ENCODE data around the gene C3. TPM values are rescaled to one million over a fixed set of nuclear protein-coding genes. Genes with fewer than 3 reads are reported as not detected.

The C3 gene
- total RNA-seq, 2 donors from 2014 or later = 320 to 382 TPM

DNA sequence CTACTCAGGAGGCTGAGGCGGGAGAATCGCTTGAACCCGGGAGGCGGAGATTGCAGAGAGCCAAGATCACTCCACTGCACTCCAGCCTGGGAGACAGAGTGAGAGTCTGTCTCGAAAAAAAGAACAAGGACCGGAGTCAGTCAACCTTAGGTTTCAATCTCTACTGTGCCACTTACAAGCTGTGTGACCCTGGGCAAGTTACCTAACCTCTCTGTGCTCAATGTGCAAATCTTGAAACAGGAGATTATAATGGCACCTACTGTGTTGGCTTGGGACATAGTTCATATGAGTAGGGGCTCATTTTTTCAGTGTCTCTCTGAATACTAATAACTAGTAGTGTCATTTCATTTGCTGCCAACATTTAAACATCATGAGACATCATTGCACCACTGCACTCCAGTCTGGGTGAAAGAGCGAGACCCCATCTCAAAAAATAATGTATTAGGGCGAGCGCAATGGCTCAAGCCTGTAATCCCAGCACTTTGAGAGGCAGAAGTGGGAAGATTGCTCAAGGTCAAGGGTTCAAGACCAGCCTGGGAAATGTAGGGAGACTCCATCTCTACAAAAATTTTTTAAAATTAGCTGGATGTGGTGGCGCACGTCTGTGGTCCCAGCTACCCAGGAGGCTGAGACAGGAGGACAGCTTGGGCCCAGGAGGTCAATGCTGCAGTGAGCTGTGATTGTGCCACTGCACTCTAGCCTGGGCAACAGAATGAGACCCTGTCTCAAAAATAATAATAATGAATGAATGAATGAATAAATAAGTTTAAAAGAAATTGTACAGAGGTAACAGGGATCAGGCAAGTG lies 5.5 kb downstream of the C3 start:
- peaks cover 26% of the 10 kb centered on the region for H3K4me1 ChIP-seq
- ATAC-seq = no peak
- no peak for DNase-seq
- WGBS, 2 donors = 84 to 88% methylated on average over 11 of the region's 11 CpGs
- peaks cover 5 to 10% of the 10 kb centered on the region in 2 donors for H3K36me3 ChIP-seq (replicated peaks in 1 of 2; ENCODE audit: insufficient read depth in 1 of 2, low read depth in 2 of 2)
- no peak overlapping the region for H3K27ac ChIP-seq
- H3K4me3 ChIP-seq = no peak overlapping the region
- H3K27me3 ChIP-seq = no peaks in the 10 kb centered on the region
- intact Hi-C loops (cut with DNase I) = no loop called here
- no peak for TF ChIP-seq POLR2A (IDR thresholded peaks at IDR 0.05)
- TF ChIP-seq, protein P1, sequence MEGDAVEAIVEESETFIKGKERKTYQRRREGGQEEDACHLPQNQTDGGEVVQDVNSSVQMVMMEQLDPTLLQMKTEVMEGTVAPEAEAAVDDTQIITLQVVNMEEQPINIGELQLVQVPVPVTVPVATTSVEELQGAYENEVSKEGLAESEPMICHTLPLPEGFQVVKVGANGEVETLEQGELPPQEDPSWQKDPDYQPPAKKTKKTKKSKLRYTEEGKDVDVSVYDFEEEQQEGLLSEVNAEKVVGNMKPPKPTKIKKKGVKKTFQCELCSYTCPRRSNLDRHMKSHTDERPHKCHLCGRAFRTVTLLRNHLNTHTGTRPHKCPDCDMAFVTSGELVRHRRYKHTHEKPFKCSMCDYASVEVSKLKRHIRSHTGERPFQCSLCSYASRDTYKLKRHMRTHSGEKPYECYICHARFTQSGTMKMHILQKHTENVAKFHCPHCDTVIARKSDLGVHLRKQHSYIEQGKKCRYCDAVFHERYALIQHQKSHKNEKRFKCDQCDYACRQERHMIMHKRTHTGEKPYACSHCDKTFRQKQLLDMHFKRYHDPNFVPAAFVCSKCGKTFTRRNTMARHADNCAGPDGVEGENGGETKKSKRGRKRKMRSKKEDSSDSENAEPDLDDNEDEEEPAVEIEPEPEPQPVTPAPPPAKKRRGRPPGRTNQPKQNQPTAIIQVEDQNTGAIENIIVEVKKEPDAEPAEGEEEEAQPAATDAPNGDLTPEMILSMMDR (IDR thresholded peaks at IDR 0.05) = no peak
- H3K9me3 ChIP-seq = no peaks in the 10 kb centered on the region

DNA sequence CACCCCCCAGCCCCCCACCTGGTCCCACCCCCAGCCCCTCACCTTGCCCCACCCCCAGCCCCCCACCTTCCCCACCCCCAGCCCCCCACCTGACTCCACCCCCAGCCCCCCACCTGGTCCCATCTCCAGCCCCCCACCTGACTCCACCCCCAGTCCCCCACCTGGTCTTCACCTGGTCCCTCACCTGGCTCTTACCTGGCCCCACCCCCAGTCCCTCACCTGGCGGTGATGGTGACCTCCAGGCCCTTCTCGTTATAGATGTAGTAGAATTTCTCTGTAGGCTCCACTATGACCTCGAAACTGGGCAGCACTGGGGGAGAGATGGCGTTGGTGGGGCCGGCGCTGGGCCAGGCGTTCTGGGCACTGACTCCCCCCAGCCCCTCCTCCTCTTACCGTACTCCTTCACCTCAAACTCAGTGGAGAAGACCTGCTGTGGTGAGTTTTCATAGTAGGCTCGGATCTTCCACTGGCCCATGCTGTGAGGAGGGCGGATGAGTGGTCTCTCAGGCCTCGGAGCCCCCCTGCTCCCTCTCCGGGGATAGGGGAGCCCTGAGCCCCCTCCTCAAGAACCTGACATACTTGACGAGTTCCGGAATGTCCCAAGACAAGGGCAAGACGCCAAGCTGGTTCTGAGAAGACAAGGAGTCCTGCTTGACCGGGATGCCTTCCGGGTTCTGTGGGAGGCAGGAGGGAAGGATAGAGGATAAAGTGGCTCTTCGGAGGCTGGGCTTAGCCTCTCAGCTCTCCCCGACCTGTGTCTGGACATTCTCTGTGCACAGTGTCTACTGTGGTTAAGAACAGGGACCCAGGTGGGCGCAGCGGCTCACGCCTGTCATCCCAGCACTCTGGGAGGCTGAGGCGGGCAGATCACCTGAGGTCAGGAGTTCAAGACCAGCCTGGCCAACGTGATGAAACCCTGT lies 6.4 kb downstream of the C3 start:
- DNase-seq = no peak
- Histone ChIP-seq H3K27ac (no peak overlapping the region), H3K9me3 (no peaks in the 10 kb centered on the region), H3K4me1 (peaks cover 17% of the 10 kb centered on the region), H3K4me3 (no peak overlapping the region), H3K36me3 (replicated peaks in 1 of 2; ENCODE audit: insufficient read depth in 1 of 2, low read depth in 2 of 2) (peaks cover 9 to 10% of the 10 kb centered on the region in 2 donors), H3K27me3 (no peaks in the 10 kb centered on the region)
- 62 to 65% methylated on average over 14 to 24 of the region's 24 CpGs for WGBS, 2 donors
- intact Hi-C loops (cut with DNase I) = no loop called here
- TF ChIP-seq, protein P1 (IDR thresholded peaks at IDR 0.05) = no peak
- no peak for TF ChIP-seq POLR2A (IDR thresholded peaks at IDR 0.05)
- ATAC-seq = no peak

DNA sequence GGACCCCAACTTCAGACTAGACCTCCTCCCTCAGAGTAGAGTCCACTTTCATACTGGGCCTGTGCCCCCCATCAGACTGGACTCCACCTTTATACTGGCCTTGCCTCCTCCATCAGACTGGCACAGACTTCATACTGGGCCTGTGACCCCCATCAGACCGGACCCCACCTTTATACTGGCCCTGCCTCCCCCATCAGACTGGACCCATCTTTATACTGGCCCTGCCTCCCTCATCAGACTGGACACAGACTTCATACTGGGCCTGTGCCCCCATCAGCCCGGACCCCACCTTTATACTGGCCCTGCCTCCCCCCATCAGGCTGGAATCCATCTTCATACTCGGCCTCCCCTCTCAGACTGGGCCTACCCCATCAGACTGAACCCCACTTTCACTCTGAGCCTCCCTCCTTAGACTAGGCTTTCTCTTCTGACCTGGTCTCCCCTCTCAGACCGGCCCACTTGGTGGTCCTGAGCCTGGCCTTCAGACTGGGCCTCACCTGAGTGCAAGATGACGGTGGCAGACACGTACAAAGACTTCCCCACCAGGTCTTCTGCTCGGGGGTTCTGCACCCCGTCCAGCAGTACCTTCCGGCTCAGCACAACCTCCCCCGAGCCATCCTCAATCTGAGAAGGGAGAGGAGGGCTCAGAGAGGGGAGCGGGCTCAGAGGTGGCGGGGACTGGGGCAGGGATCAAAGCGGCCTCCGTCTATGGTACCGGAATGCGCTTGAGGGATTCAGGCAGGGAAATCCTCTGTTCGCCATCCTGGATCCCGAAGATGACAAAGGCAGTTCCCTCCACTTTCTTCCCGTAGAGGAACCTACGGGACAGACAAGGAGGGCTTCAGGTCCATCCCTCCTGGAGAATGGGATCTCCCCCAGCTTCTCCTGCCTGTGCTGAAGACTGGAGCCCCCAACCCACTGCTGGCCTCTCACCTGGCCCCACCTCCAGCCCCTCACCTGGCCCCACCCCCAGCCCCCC lies 7.5 kb downstream of the C3 start:
- intact Hi-C loops (cut with DNase I) = no loop called here
- no peaks in the 10 kb centered on the region for H3K27me3 ChIP-seq
- H3K4me1 ChIP-seq = peaks cover 6% of the 10 kb centered on the region
- DNase-seq (no peak), ATAC-seq (no peak)
- no peaks in the 10 kb centered on the region for H3K9me3 ChIP-seq
- TF ChIP-seq, protein P1 (IDR thresholded peaks at IDR 0.05) = no peak
- no peak for TF ChIP-seq POLR2A (IDR thresholded peaks at IDR 0.05)
- peaks cover 9 to 10% of the 10 kb centered on the region in 2 donors for H3K36me3 ChIP-seq (replicated peaks in 1 of 2; ENCODE audit: insufficient read depth in 1 of 2, low read depth in 2 of 2)
- H3K4me3 ChIP-seq = no peak overlapping the region
- no peak overlapping the region for H3K27ac ChIP-seq
- 84 to 85% methylated on average over 20 of the region's 20 CpGs for WGBS, 2 donors

DNA sequence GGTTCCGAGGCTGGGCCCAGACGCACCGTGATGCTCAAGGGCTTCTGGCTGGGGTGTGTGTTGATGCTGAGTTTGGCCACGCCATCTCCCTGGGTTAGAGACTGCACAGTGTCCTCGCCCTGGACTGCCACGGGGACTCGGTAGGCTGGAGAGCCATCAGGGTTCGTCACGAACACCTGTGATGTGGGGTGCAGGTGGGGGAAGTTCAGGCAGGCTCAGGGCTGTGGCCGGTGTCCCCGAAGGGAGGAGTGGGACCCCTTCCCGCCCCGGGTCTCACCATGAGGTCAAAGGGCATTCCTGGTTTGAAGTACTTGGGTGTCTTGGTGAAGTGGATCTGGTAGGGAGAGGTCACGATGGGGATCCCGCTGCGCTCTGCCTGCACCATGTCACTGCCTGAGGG lies 8.2 kb downstream of the C3 start:
- DNase-seq (no peak), ATAC-seq (no peak)
- peaks cover 8 to 9% of the 10 kb centered on the region in 2 donors for H3K36me3 ChIP-seq (replicated peaks in 1 of 2; ENCODE audit: insufficient read depth in 1 of 2, low read depth in 2 of 2)
- no peak overlapping the region for H3K27ac ChIP-seq
- TF ChIP-seq, protein P1 (IDR thresholded peaks at IDR 0.05) = no peak
- TF ChIP-seq POLR2A (IDR thresholded peaks at IDR 0.05) = no peak
- H3K4me1 ChIP-seq = peaks cover 5% of the 10 kb centered on the region
- intact Hi-C loops (cut with DNase I) = no loop called here
- no peaks in the 10 kb centered on the region for H3K9me3 ChIP-seq
- no peaks in the 10 kb centered on the region for H3K27me3 ChIP-seq
- no peak overlapping the region for H3K4me3 ChIP-seq
- WGBS, 2 donors = 89% methylated on average over 9 to 16 of the region's 16 CpGs
